K562 (cell line): ENCODE measurements around the gene DIP2B. TPM values are rescaled to one million over a fixed set of nuclear protein-coding genes. Genes with fewer than 3 reads are reported as not detected.

Experiments used
- ATAC-seq: fragments of 200-7000 bp; cut with Tn5 transposase; 3 replicates; pipeline ENCODE4 v1.9.1; 2020; ENCODE audit warnings: moderate library complexity
- BruUV-seq: library from RNA; stranded (reverse); fragments of 400-500 nt; replicated peaks from 2 replicates; lab custom pipeline; 2021; lab: Mats Ljungman, UMichigan
- CTCF ChIA-PET: fragments of 300-600 bp; formaldehyde crosslinking; extraction: SDS; loops from one replicate; lab custom pipeline; 2021; ENCODE audit warnings: low intra/inter-chr PET ratio; lab: Yijun Ruan, JAX
- POLR2A ChIA-PET: fragments of 300-600, 350-650 bp; sonication (Branson Sonifier 250); formaldehyde crosslinking; extraction: SDS; loops from one replicate; lab custom pipeline; 2021; ENCODE audit warnings: antibody characterized with exemption, inconsistent platforms; lab: Yijun Ruan, JAX
- DNase-seq, 4 experiments: peaks; one replicate each; pipeline versions ENCODE4 v3.0.0 to v3.0.0-alpha.2; 2011 to 2018; ENCODE audit warnings: low spot score in 3 of 4, mixed read lengths in 3 of 4; ENCODE audit errors: extremely low read depth in 1 of 4
- FAIRE-seq: peaks from 2 replicates; lab custom pipeline; 2011; peaks lifted over from hg19 to GRCh38; lab: Jason Lieb, UNC
- H2AFZ ChIP-seq: 2 replicates; pipeline ENCODE4 v1.6.0; 2011; ENCODE audit warnings: low read depth, low read length, control low read depth, inconsistent platforms
- H3K27ac ChIP-seq: fragments of 200-600 bp; 3 replicates; pipeline ENCODE4 v1.8.0; 2011; ENCODE audit warnings: low read depth, mild to moderate bottlenecking, control low read depth, inconsistent platforms, low read length, moderate library complexity, mixed read lengths; ENCODE audit errors: extremely low read depth
- H3K27me3 ChIP-seq, 2 experiments: fragments of 300-600 bp in 1 of 2; 2 replicates in 1 of 2; 3 replicates in 1 of 2; pipeline versions ENCODE4 v1.6.0 to v1.8.0; 2011; ENCODE audit warnings: inconsistent platforms in 2 of 2, low read length in 2 of 2, mild to moderate bottlenecking in 1 of 2, mixed read lengths in 1 of 2, moderate library complexity in 1 of 2; ENCODE audit not compliant: control insufficient read depth in 2 of 2, insufficient read depth in 2 of 2
- H3K36me3 ChIP-seq: fragments of 300-600 bp; 3 replicates; pipeline ENCODE4 v1.8.0; 2011; ENCODE audit warnings: mild to moderate bottlenecking, low read length, inconsistent platforms; ENCODE audit not compliant: control insufficient read depth, insufficient read depth
- H3K4me1 ChIP-seq, 2 experiments: fragments of 200-600 bp in 1 of 2; replicated peaks in 1 of 2; 2 replicates in 1 of 2; 3 replicates in 1 of 2; pipeline versions ENCODE4 v1.5.1 to v1.8.0; 2011; ENCODE audit warnings: inconsistent platforms in 2 of 2, low read length in 2 of 2, mild to moderate bottlenecking in 1 of 2, mixed read lengths in 1 of 2, moderate library complexity in 1 of 2; ENCODE audit not compliant: control insufficient read depth in 2 of 2, insufficient read depth in 2 of 2
- H3K4me2 ChIP-seq: 2 replicates; pipeline ENCODE4 v1.6.1; 2011; ENCODE audit warnings: low read length, control low read depth, inconsistent platforms, mixed read lengths; ENCODE audit not compliant: insufficient read depth
- H3K4me3 ChIP-seq: fragments of 200-600 bp; sonication (generic), shearing (Covaris generic); 2 replicates; pipeline ENCODE4 v1.5.1; 2016; ENCODE audit warnings: control low read depth, inconsistent platforms
- H3K79me2 ChIP-seq: fragments of 200-600 bp; 3 replicates; pipeline ENCODE4 v1.8.0; 2011; ENCODE audit warnings: low read length, inconsistent platforms; ENCODE audit not compliant: control insufficient read depth, insufficient read depth
- H3K9ac ChIP-seq, 2 experiments: 2 replicates each; pipeline versions ENCODE4 v1.6.0 to v1.6.1; 2011; ENCODE audit warnings: low read depth in 2 of 2, low read length in 2 of 2, control low read depth in 1 of 2, inconsistent platforms in 1 of 2, mild to moderate bottlenecking in 1 of 2, mixed read lengths in 1 of 2; ENCODE audit not compliant: insufficient read depth in 1 of 2
- H3K9me1 ChIP-seq: one replicate; pipeline ENCODE4 v1.6.0; 2011; ENCODE audit warnings: inconsistent platforms, mild to moderate bottlenecking, low read length, moderate library complexity; ENCODE audit not compliant: control insufficient read depth, insufficient read depth
- H3K9me3 ChIP-seq: replicated peaks from 2 replicates; pipeline ENCODE4 v1.5.1; 2011; ENCODE audit warnings: low read depth, low read length, inconsistent platforms; ENCODE audit not compliant: control insufficient read depth, insufficient read depth
- H4K20me1 ChIP-seq: replicated peaks from 2 replicates; pipeline ENCODE4 v1.6.1; 2011; ENCODE audit warnings: low read length, inconsistent platforms, mixed read lengths; ENCODE audit not compliant: control insufficient read depth, insufficient read depth
- CBX8 ChIP-seq: fragments of 200-600 bp; sonication (generic); IDR thresholded peaks from 2 replicates; pipeline ENCODE4 v1.6.1; 2012; ENCODE audit warnings: borderline replicate concordance, mixed run types, low read depth, mild to moderate bottlenecking, moderate library complexity, mixed read lengths, low read length, control low read depth, inconsistent platforms; ENCODE audit not compliant: poor library complexity, severe bottlenecking; ENCODE audit errors: extremely low read depth
- CCAR2 ChIP-seq: fragments of 200-400 bp; formaldehyde crosslinking; IDR thresholded peaks from 2 replicates; pipeline ENCODE4 v1.6.1; 2017; ENCODE audit warnings: mild to moderate bottlenecking, low read depth, low read length
- CSDE1 ChIP-seq, 2 experiments: fragments of 450-650 bp; IDR thresholded peaks; 2 replicates each; pipeline ENCODE4 v1.6.1; 2016; ENCODE audit warnings: mild to moderate bottlenecking in 1 of 2
- ELF2 ChIP-seq: fragments of 250-450 bp; sonication (Bioruptor Pico); IDR thresholded peaks from 2 replicates; pipeline ENCODE4 v1.5.0; 2021; ENCODE audit warnings: mild to moderate bottlenecking
- POLR3G ChIP-seq: IDR thresholded peaks from 2 replicates; pipeline ENCODE4 v1.6.1; 2011; ENCODE audit not compliant: insufficient read length, insufficient replicate concordance; ENCODE audit errors: extremely low read depth
- SPI1 ChIP-seq: IDR thresholded peaks from 2 replicates; pipeline ENCODE4 v1.6.1; 2011; ENCODE audit warnings: low read depth, low read length, control low read depth, borderline replicate concordance
- ZFX ChIP-seq: sonication (generic); formaldehyde crosslinking; IDR thresholded peaks from 2 replicates; pipeline ENCODE4 v1.8.0; 2022; ENCODE audit warnings: mild to moderate bottlenecking, missing genetic modification reagents, moderate library complexity
- ZNF217 ChIP-seq: sonication (generic); formaldehyde crosslinking; IDR thresholded peaks from 2 replicates; pipeline ENCODE4 v1.8.0; 2022; ENCODE audit warnings: mild to moderate bottlenecking, missing genetic modification reagents
- WGBS: fragments of 100-300 bp; shearing (Covaris generic); methylation state at CpG from one replicate; pipeline ENCODE4 v1.1.6; 2016; ENCODE audit warnings: low coverage, mixed read lengths; ENCODE audit not compliant: insufficient coverage; ENCODE audit errors: missing lambda C conversion rate; 5-methylcytosine and 5-hydroxymethylcytosine counted together
- in situ Hi-C: fragments of 300-500 bp; cut with MboI; formaldehyde crosslinking; loops from 4 replicates; pipeline ENCODE4 v1.15.0; 2018; ENCODE audit warnings: inconsistent platforms, mixed read lengths
- intact Hi-C: fragments of 100-400 bp; cut with micrococcal nuclease; formaldehyde crosslinking; loops from 2 replicates; pipeline ENCODE4 v1.14.2; 2022
- polyA plus RNA-seq, 8 experiments: library from polyadenylated mRNA; depleted of rRNA in 4 of 8; stranded (reverse) in 5 of 8; unstranded in 3 of 8; fragments of >200 nt; fragmentation: Nextera tagmentation in 2 of 8; fragmentation: Illumina TruSeq in 1 of 8; extraction: Ambion mirVana in 2 of 8; extraction: Trizol in 1 of 8; gene quantifications; 2 replicates each; pipeline versions ENCODE4 v1.2.1 to v1.2.3, GENCODE V29; 2011 to 2014; ENCODE audit warnings: inconsistent platforms in 1 of 8, missing spikeins in 1 of 8
- total RNA-seq, 7 experiments: library from RNA; depleted of rRNA in 6 of 7; stranded (reverse); fragments of >200 nt in 6 of 7; fragmentation: Illumina TruSeq in 2 of 7; extraction: Trizol in 2 of 7; gene quantifications; 2 replicates each; pipeline versions ENCODE4 v1.2.1 to v1.2.3, GENCODE V29; 2011 to 2021; ENCODE audit warnings: low replicate concordance in 1 of 7
- TF ChIP-seq, protein P1 (sequence below): fragments of 200-800 bp; sonication (Bioruptor generic); IDR thresholded peaks from 2 replicates; pipeline ENCODE4 v1.6.1; 2016; ENCODE audit warnings: missing genetic modification characterization, missing compliant biosample characterization
- TF ChIP-seq, protein P2 (sequence below): fragments of 250-450 bp; sonication (Bioruptor Pico); IDR thresholded peaks from 2 replicates; pipeline ENCODE4 v1.8.0; 2021; ENCODE audit warnings: moderate library complexity, mild to moderate bottlenecking, inconsistent platforms

DIP2B gene
- total and polyA plus RNA-seq, 9 of the 15 experiments (the other 6 are each of a cell fraction or from before 2014, with no cell fraction given), result 4.6 to 26.1 (median 18.8) TPM

DNA sequence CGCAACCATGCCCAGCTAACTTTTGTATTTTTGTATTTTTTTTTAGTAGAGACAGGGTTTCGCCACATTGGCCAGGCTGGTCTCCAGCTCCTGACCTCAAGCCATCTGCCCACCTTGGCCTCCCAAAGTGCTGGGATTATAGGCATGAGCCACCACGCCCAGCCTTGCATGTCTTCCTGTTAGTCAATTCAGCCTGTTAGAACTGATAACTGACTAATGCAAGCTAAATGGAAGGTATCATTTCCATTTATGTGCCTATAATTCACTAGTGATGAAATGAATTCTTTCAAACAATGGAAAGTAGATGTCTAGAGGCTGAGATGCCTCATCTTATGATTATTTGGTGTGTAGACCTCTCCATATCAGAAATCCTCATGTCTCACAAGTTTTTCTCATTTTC lies 37.3 kb upstream of the DIP2B start:
- H3K9ac ChIP-seq, result no peak overlapping the region
- H3K36me3 ChIP-seq, result peaks cover 75% of the 10 kb centered on the region
- no peaks in the 10 kb centered on the region for H4K20me1 ChIP-seq
- ChIA-PET POLR2A (no interaction called here), CTCF (no interaction called here)
- FAIRE-seq (no peak), ATAC-seq (no peak), DNase-seq (no peak)
- in situ Hi-C loops, result no loop called here
- no peak overlapping the region for H2AFZ ChIP-seq
- H3K27ac ChIP-seq, result no peak overlapping the region
- no peak overlapping the region for H3K4me2 ChIP-seq
- H3K9me1 ChIP-seq, result no peaks in the 10 kb centered on the region
- no peaks in the 10 kb centered on the region for H3K79me2 ChIP-seq
- no TSS peak for BruUV-seq
- H3K27me3 ChIP-seq, result no peaks in the 10 kb centered on the region
- H3K4me3 ChIP-seq, result no peak overlapping the region
- H3K9me3 ChIP-seq, result no peaks in the 10 kb centered on the region
- no peaks in the 10 kb centered on the region for H3K4me1 ChIP-seq
- 95% methylated on average over 3 of the region's 3 CpGs for WGBS
- intact Hi-C loops, result no loop called here
- TF ChIP-seq SPI1, result no peak
- no peak for TF ChIP-seq CSDE1 (IDR thresholded peaks at IDR 0.05)
- TF ChIP-seq, protein P1, sequence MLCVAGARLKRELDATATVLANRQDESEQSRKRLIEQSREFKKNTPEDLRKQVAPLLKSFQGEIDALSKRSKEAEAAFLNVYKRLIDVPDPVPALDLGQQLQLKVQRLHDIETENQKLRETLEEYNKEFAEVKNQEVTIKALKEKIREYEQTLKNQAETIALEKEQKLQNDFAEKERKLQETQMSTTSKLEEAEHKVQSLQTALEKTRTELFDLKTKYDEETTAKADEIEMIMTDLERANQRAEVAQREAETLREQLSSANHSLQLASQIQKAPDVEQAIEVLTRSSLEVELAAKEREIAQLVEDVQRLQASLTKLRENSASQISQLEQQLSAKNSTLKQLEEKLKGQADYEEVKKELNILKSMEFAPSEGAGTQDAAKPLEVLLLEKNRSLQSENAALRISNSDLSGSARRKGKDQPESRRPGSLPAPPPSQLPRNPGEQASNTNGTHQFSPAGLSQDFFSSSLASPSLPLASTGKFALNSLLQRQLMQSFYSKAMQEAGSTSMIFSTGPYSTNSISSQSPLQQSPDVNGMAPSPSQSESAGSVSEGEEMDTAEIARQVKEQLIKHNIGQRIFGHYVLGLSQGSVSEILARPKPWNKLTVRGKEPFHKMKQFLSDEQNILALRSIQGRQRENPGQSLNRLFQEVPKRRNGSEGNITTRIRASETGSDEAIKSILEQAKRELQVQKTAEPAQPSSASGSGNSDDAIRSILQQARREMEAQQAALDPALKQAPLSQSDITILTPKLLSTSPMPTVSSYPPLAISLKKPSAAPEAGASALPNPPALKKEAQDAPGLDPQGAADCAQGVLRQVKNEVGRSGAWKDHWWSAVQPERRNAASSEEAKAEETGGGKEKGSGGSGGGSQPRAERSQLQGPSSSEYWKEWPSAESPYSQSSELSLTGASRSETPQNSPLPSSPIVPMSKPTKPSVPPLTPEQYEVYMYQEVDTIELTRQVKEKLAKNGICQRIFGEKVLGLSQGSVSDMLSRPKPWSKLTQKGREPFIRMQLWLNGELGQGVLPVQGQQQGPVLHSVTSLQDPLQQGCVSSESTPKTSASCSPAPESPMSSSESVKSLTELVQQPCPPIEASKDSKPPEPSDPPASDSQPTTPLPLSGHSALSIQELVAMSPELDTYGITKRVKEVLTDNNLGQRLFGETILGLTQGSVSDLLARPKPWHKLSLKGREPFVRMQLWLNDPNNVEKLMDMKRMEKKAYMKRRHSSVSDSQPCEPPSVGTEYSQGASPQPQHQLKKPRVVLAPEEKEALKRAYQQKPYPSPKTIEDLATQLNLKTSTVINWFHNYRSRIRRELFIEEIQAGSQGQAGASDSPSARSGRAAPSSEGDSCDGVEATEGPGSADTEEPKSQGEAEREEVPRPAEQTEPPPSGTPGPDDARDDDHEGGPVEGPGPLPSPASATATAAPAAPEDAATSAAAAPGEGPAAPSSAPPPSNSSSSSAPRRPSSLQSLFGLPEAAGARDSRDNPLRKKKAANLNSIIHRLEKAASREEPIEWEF (CRISPR knock-in tag), result no peak
- no peak for TF ChIP-seq ELF2 (CRISPR knock-in tag)
- TF ChIP-seq POLR3G, result no peak
- no peak for TF ChIP-seq ZFX (CRISPR knock-in tag)
- no peak for TF ChIP-seq CBX8
- no peak for TF ChIP-seq ZNF217 (CRISPR knock-in tag)
- TF ChIP-seq CCAR2, result no peak
- TF ChIP-seq, protein P2, sequence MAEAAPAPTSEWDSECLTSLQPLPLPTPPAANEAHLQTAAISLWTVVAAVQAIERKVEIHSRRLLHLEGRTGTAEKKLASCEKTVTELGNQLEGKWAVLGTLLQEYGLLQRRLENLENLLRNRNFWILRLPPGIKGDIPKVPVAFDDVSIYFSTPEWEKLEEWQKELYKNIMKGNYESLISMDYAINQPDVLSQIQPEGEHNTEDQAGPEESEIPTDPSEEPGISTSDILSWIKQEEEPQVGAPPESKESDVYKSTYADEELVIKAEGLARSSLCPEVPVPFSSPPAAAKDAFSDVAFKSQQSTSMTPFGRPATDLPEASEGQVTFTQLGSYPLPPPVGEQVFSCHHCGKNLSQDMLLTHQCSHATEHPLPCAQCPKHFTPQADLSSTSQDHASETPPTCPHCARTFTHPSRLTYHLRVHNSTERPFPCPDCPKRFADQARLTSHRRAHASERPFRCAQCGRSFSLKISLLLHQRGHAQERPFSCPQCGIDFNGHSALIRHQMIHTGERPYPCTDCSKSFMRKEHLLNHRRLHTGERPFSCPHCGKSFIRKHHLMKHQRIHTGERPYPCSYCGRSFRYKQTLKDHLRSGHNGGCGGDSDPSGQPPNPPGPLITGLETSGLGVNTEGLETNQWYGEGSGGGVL (CRISPR knock-in tag), result no peak
